ENCODE results near the gene TSPAN12.

Gene TSPAN12

DNA sequence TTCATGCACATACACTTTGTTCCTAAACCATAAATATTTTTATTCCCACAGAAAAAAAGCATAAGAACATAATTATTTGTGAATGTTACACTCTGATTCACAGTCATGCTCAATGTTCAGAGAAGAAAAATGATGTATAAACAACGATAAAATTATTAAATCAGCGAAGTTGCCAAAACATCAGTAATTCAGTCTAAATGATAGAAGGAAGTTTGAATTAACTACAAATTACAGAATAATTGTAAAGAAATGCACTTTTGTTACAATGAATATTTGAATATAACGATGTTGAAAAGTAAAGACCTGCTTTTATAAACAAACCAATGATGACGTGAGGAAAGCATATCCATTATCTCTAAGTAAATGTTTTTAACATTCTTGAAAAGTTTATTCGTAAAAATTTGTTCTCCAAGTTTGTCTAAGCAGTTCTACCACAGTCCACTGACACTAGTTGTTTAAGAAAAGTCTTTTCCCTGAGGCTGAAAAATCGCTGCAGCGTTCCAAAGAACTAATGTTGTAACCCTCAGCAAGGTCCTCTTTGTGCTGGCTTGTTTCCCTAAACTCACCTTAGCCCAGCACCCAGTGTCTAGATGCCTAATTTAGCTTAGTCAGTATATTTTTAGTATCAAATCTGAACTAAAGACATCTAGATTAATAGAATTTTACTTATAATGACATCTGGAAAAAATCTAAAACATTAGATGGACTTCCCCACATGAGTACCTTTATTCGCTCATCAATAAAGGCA, 30.4 kb downstream of the TSPAN12 start (continued):
- TF ChIP-seq, protein P1, sequence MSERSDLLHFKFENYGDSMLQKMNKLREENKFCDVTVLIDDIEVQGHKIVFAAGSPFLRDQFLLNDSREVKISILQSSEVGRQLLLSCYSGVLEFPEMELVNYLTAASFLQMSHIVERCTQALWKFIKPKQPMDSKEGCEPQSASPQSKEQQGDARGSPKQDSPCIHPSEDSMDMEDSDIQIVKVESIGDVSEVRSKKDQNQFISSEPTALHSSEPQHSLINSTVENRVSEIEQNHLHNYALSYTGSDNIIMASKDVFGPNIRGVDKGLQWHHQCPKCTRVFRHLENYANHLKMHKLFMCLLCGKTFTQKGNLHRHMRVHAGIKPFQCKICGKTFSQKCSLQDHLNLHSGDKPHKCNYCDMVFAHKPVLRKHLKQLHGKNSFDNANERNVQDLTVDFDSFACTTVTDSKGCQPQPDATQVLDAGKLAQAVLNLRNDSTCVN (tag by site-specific recombination; optimal IDR thresholded peaks at IDR 0.05), result no peak

DNA sequence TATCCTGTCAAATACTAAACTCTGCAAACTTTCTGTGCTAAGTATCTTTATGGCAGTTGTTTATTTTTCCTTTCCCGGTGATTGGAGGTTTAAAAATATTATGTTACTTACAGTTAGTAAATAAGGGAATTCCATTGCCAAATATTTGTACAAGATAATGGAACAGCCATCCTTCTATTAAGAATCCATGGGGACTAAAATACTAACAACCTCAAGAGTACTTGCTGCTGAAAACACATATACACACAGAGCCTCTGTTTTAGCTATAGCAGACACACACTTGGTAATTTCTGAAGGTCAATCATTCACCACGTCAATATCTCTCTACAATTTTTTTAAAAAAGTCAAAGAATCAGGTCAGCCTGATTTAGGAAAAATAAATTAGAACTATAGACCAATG, 32.4 kb downstream of the TSPAN12 start:
- Histone ChIP-seq H3K27ac (ENCODE audit: extremely low read depth, low read depth, low read length) (0 out of 2 replicates have a peak overlapping the region, but pooled peaks have one; percentile 3), H3K4me1 (ENCODE audit: control insufficient read depth, insufficient read depth, low read length) (peaks cover 20% of the 10 kb centered on the region), H3K9me3 (ENCODE audit: control insufficient read depth, insufficient read depth, low read depth, low read length) (no peaks in the 10 kb centered on the region), H3K36me3 (ENCODE audit: control insufficient read depth in 2 of 2, insufficient read depth in 1 of 2, low read length in 2 of 2) (no peaks in the 10 kb centered on the region), H3K4me3 (ENCODE audit: low read depth, low read length) (no peak overlapping the region)
- POLR2A ChIA-PET, result no interaction called here
- CTCF ChIA-PET, result interaction anchor here (0.6 to 1.9 kb wide), 4 partner anchors 20 to 162 kb away, joined by 3 to 8 read pairs (median 6); partner anchors contain the start of gene TSPAN12
- no peak for TF ChIP-seq ZNF624 (tag by site-specific recombination; IDR thresholded peaks at IDR 0.05)
- no peak for TF ChIP-seq WT1 (tag by site-specific recombination; IDR thresholded peaks at IDR 0.05)
- 0 out of 2 replicates have a peak, but pooled peaks have one; percentile 13 for TF ChIP-seq FEZF1 (tag by site-specific recombination; IDR thresholded peaks at IDR 0.05)
- no peak for TF ChIP-seq ZNF311 (tag by site-specific recombination; IDR thresholded peaks at IDR 0.05; ENCODE audit: borderline replicate concordance)
- no peak for TF ChIP-seq ZNF114 (tag by site-specific recombination; IDR thresholded peaks at IDR 0.05)
- TF ChIP-seq, protein P2, sequence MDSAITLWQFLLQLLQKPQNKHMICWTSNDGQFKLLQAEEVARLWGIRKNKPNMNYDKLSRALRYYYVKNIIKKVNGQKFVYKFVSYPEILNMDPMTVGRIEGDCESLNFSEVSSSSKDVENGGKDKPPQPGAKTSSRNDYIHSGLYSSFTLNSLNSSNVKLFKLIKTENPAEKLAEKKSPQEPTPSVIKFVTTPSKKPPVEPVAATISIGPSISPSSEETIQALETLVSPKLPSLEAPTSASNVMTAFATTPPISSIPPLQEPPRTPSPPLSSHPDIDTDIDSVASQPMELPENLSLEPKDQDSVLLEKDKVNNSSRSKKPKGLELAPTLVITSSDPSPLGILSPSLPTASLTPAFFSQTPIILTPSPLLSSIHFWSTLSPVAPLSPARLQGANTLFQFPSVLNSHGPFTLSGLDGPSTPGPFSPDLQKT (IDR thresholded peaks at IDR 0.05; ENCODE audit: borderline replicate concordance, low read depth, low read length), result no peak
- TF ChIP-seq YY1 (tag by site-specific recombination; IDR thresholded peaks at IDR 0.05), result no peak
- TF ChIP-seq, protein P3, sequence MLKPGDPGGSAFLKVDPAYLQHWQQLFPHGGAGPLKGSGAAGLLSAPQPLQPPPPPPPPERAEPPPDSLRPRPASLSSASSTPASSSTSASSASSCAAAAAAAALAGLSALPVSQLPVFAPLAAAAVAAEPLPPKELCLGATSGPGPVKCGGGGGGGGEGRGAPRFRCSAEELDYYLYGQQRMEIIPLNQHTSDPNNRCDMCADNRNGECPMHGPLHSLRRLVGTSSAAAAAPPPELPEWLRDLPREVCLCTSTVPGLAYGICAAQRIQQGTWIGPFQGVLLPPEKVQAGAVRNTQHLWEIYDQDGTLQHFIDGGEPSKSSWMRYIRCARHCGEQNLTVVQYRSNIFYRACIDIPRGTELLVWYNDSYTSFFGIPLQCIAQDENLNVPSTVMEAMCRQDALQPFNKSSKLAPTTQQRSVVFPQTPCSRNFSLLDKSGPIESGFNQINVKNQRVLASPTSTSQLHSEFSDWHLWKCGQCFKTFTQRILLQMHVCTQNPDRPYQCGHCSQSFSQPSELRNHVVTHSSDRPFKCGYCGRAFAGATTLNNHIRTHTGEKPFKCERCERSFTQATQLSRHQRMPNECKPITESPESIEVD (tag by site-specific recombination; IDR thresholded peaks at IDR 0.05), result peak; percentile 4; the same call in 1 of the 2 replicates
- TF ChIP-seq ZNF48 (tag by site-specific recombination; IDR thresholded peaks at IDR 0.05), result no peak
- no peak for TF ChIP-seq ZNF404 (tag by site-specific recombination; IDR thresholded peaks at IDR 0.05)
- TF ChIP-seq ZNF223 (tag by site-specific recombination; IDR thresholded peaks at IDR 0.05), result no peak
- no peak for TF ChIP-seq ZNF302 (tag by site-specific recombination; IDR thresholded peaks at IDR 0.05; ENCODE audit: low read depth)
- TF ChIP-seq ZNF610 (tag by site-specific recombination; IDR thresholded peaks at IDR 0.05; ENCODE audit: borderline replicate concordance), result no peak
- TF ChIP-seq ZBTB17 (tag by site-specific recombination; IDR thresholded peaks at IDR 0.05), result no peak
- TF ChIP-seq ZNF670 (tag by site-specific recombination; IDR thresholded peaks at IDR 0.05; ENCODE audit: low read depth), result no peak
- no peak for TF ChIP-seq GLI4 (tag by site-specific recombination; IDR thresholded peaks at IDR 0.05)
- TF ChIP-seq, protein P4, sequence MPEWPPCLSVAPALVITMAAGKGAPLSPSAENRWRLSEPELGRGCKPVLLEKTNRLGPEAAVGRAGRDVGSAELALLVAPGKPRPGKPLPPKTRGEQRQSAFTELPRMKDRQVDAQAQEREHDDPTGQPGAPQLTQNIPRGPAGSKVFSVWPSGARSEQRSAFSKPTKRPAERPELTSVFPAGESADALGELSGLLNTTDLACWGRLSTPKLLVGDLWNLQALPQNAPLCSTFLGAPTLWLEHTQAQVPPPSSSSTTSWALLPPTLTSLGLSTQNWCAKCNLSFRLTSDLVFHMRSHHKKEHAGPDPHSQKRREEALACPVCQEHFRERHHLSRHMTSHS (tag by site-specific recombination; IDR thresholded peaks at IDR 0.05), result no peak

DNA sequence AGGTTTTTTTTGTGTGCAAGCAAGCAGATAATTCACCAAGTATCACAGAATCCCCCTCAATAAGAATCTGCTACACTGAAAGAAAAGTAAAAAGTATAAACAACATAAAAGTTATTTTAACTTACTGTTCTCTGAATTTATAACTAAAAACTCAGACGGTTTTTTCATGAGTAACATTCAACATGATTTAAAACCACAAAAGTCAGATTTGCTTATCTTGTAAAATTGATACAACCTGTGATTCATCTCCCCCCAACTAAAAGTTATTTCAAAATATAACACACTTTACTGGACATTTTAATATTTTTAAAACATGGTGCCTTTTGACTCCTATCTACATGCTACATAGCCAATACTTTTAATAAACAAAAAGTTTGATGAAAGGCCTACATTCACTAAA, 32.8 kb downstream of the TSPAN12 start:
- TF ChIP-seq, protein P3 (tag by site-specific recombination; IDR thresholded peaks at IDR 0.05), result peak; percentile 87
- no peak for TF ChIP-seq ZNF768 (tag by site-specific recombination; IDR thresholded peaks at IDR 0.05)
- Histone ChIP-seq H3K27ac (ENCODE audit: extremely low read depth, low read depth, low read length) (no peak overlapping the region), H3K4me3 (ENCODE audit: low read depth, low read length) (no peak overlapping the region), H3K9me3 (ENCODE audit: control insufficient read depth, insufficient read depth, low read depth, low read length) (no peaks in the 10 kb centered on the region), H3K4me1 (ENCODE audit: control insufficient read depth, insufficient read depth, low read length) (peaks cover 20% of the 10 kb centered on the region), H3K36me3 (ENCODE audit: control insufficient read depth in 2 of 2, insufficient read depth in 1 of 2, low read length in 2 of 2) (no peaks in the 10 kb centered on the region)
- CTCF ChIA-PET, result no interaction called here
- POLR2A ChIA-PET, result no interaction called here

Measured in HEK293 (cell line).